DOHH2 (cell line): ENCODE data around the gene HERC2.
"Not testable (repeated sequence)": the region's sequence is repeated elsewhere in the genome, so short reads cannot be mapped to it uniquely, and the experiment has no call there.

Source experiments
- CTCF ChIP-seq: fragments of 200-600 bp; sonication (generic); IDR thresholded peaks from one replicate; pipeline ENCODE4 v1.5.1; 2014; ENCODE audit warnings: antibody characterized with exemption, mild to moderate bottlenecking, low read depth, low read length; ENCODE audit not compliant: poor library complexity, severe bottlenecking
- EZH2phosphoT487 ChIP-seq: fragments of 200-600 bp; sonication (generic); IDR thresholded peaks from 2 replicates; pipeline ENCODE4 v1.6.1; 2017; ENCODE audit warnings: borderline replicate concordance, mild to moderate bottlenecking, antibody characterized with exemption, low read length, moderate library complexity, mixed read lengths

- TF ChIP-seq CTCF, EZH2phosphoT487: not testable (repeated sequence)
Observed at GRCh38 chr15:28202124-28202523, 119.9 kb downstream of the HERC2 start.
